Endothelial cell of umbilical vein (primary cell): ENCODE results near the gene RIN2. TPM values are rescaled to one million over a fixed set of nuclear protein-coding genes. Genes with fewer than 3 reads are reported as not detected.

ENCODE experiments used
- BruUV-seq: library from RNA; stranded (reverse); fragments of 400-500 nt; replicated peaks from 2 replicates; lab custom pipeline; 2021; lab: Mats Ljungman, UMichigan
- CTCF ChIA-PET: fragments of 300-600, 350-600 bp; sonication (Branson Sonifier 250); formaldehyde crosslinking; loops from one replicate; lab custom pipeline; 2021; ENCODE audit warnings: antibody characterized with exemption, inconsistent platforms; lab: Charles Lee
- POLR2A ChIA-PET: fragments of 300-600, 350-600 bp; sonication (Branson Sonifier 250); formaldehyde crosslinking; loops from one replicate; lab custom pipeline; 2021; ENCODE audit warnings: antibody characterized with exemption, inconsistent platforms; lab: Charles Lee
- DNase-seq: peaks from one replicate; pipeline ENCODE4 v3.0.0-alpha.2; 2011; ENCODE audit warnings: low read depth, low spot score
- FAIRE-seq: peaks from 2 replicates; lab custom pipeline; 2011; peaks lifted over from hg19 to GRCh38; lab: Jason Lieb, UNC
- H2AFZ ChIP-seq: 2 replicates; pipeline ENCODE4 v1.6.0; 2012; ENCODE audit warnings: low read depth, low read length, control low read depth, inconsistent platforms
- H3K27ac ChIP-seq: 2 replicates; pipeline ENCODE4 v1.5.1; 2011; ENCODE audit warnings: low read depth, mild to moderate bottlenecking, control low read depth, low read length, moderate library complexity; ENCODE audit not compliant: insufficient read depth
- H3K27me3 ChIP-seq, 2 experiments: 2 replicates each; pipeline versions ENCODE4 v1.6.0 to v1.6.1; 2011; ENCODE audit warnings: low read length in 2 of 2, mixed read lengths in 1 of 2; ENCODE audit not compliant: control insufficient read depth in 2 of 2, insufficient read depth in 2 of 2
- H3K36me3 ChIP-seq, 2 experiments: 2 replicates in 1 of 2; 3 replicates in 1 of 2; pipeline ENCODE4 v1.5.1; 2011; ENCODE audit warnings: low read length in 2 of 2, mild to moderate bottlenecking in 1 of 2, moderate library complexity in 1 of 2; ENCODE audit not compliant: control insufficient read depth in 2 of 2, insufficient read depth in 2 of 2; ENCODE audit errors: extremely low read depth in 1 of 2
- H3K4me1 ChIP-seq: 3 replicates; pipeline ENCODE4 v1.5.1; 2011; ENCODE audit warnings: mild to moderate bottlenecking, low read length; ENCODE audit not compliant: control insufficient read depth, insufficient read depth; ENCODE audit errors: extremely low read depth
- H3K4me2 ChIP-seq: 2 replicates; pipeline ENCODE4 v1.6.1; 2011; ENCODE audit warnings: low read length, control low read depth, mixed read lengths; ENCODE audit not compliant: insufficient read depth
- H3K4me3 ChIP-seq, 3 experiments: fragments of 200-600 bp in 1 of 3; sonication (generic), shearing (Covaris generic) in 1 of 3; replicated peaks in 1 of 3; 2 replicates each; pipeline ENCODE4 v1.5.1; 2011 to 2016; ENCODE audit warnings: control low read depth in 3 of 3, low read length in 3 of 3, mild to moderate bottlenecking in 2 of 3, inconsistent platforms in 1 of 3, low read depth in 1 of 3, moderate library complexity in 1 of 3; ENCODE audit not compliant: insufficient read depth in 1 of 3
- H3K79me2 ChIP-seq: 2 replicates; pipeline ENCODE4 v1.6.0; 2012; ENCODE audit warnings: low read length, inconsistent platforms; ENCODE audit not compliant: control insufficient read depth, insufficient read depth
- H3K9ac ChIP-seq: replicated peaks from 2 replicates; pipeline ENCODE3; 2011; ENCODE audit warnings: low read length, control low read depth; ENCODE audit not compliant: insufficient read depth; ENCODE audit errors: extremely low read depth
- H3K9me1 ChIP-seq: replicated peaks from 3 replicates; pipeline ENCODE4 v1.6.0; 2011; ENCODE audit warnings: mild to moderate bottlenecking, low read length; ENCODE audit not compliant: control insufficient read depth, insufficient read depth; ENCODE audit errors: extremely low read depth
- H3K9me3 ChIP-seq: replicated peaks from 2 replicates; pipeline ENCODE4 v1.5.1; 2012; ENCODE audit warnings: low read length, inconsistent platforms; ENCODE audit not compliant: control insufficient read depth, insufficient read depth
- H4K20me1 ChIP-seq: replicated peaks from 2 replicates; pipeline ENCODE3; 2011; ENCODE audit warnings: mild to moderate bottlenecking, low read length; ENCODE audit not compliant: control insufficient read depth, insufficient read depth; ENCODE audit errors: extremely low read depth
- EZH2 ChIP-seq: IDR thresholded peaks from 2 replicates; pipeline ENCODE4 v1.6.1; 2012; ENCODE audit warnings: borderline replicate concordance, low read depth, mild to moderate bottlenecking, moderate library complexity, low read length, inconsistent platforms; ENCODE audit not compliant: severe bottlenecking
- FOS ChIP-seq: IDR thresholded peaks from 2 replicates; pipeline ENCODE4 v1.6.1; 2011; ENCODE audit warnings: mild to moderate bottlenecking, low read length, moderate library complexity, borderline replicate concordance; ENCODE audit not compliant: insufficient read depth
- GATA2 ChIP-seq: IDR thresholded peaks from 2 replicates; pipeline ENCODE4 v1.7.0; 2011; ENCODE audit warnings: low read depth, mild to moderate bottlenecking, moderate library complexity, mixed read lengths, low read length; ENCODE audit not compliant: insufficient read length, insufficient read depth
- JUN ChIP-seq: IDR thresholded peaks from 2 replicates; pipeline ENCODE4 v1.6.1; 2011; ENCODE audit warnings: borderline replicate concordance, low read depth; ENCODE audit not compliant: insufficient read length, insufficient read depth
- MYC ChIP-seq: IDR thresholded peaks from one replicate; pipeline ENCODE4 v1.6.1; 2011; ENCODE audit warnings: mild to moderate bottlenecking, low read depth, low read length
- POLR2A ChIP-seq: IDR thresholded peaks from 2 replicates; pipeline ENCODE4 v1.6.1; 2012; ENCODE audit warnings: low read depth, mild to moderate bottlenecking, control low read depth, low read length
- POLR2AphosphoS5 ChIP-seq: IDR thresholded peaks from 2 replicates; pipeline ENCODE4 v1.6.1; 2012; ENCODE audit warnings: low read depth, mild to moderate bottlenecking, control low read depth, low read length, moderate library complexity; ENCODE audit not compliant: insufficient read depth
- dilution Hi-C: fragments of 300-500 bp; cut with MboI; formaldehyde crosslinking; loops from one replicate; pipeline ENCODE4 v1.15.0; 2019; ENCODE audit warnings: low sequenced_read_pairs; ENCODE audit not compliant: extremely low pct_ligation_motif_present
- intact Hi-C: fragments of 100-400 bp; cut with micrococcal nuclease; formaldehyde crosslinking; loops from one replicate; pipeline ENCODE4 v1.10.0; 2022
- polyA plus RNA-seq, 4 experiments: library from polyadenylated mRNA; depleted of rRNA in 3 of 4; stranded (reverse) in 3 of 4; unstranded in 1 of 4; fragments of >200 nt; gene quantifications; 2 replicates each; pipeline versions ENCODE4 v1.2.1 to v1.2.3, GENCODE V29; 2011 to 2012; ENCODE audit warnings: missing spikeins in 1 of 4
- total RNA-seq: library from RNA; stranded (reverse); gene quantifications from 2 replicates; pipeline ENCODE4 v1.2.3, GENCODE V29; 2021
- TF ChIP-seq, protein P1 (sequence below), 2 donors: IDR thresholded peaks; 1 replicate in 1 of 2; 2 replicates in 1 of 2; pipeline ENCODE4 v1.5.1; 2011; ENCODE audit warnings: low read length in 2 of 2, mild to moderate bottlenecking in 2 of 2, moderate library complexity in 2 of 2, control low read depth in 1 of 2, inconsistent platforms in 1 of 2, low read depth in 1 of 2; ENCODE audit not compliant: insufficient read depth in 1 of 2; ENCODE audit errors: extremely low read depth in 1 of 2
- TF ChIP-seq, protein P2 (sequence below): IDR thresholded peaks from 2 replicates; pipeline ENCODE4 v1.6.1; 2011; ENCODE audit not compliant: insufficient read depth, insufficient read length

Gene RIN2
- total and polyA plus RNA-seq, 2 donors (not counting 3 experiments of a cell fraction or from before 2014, with no cell fraction given): 22.6 to 119 TPM

DNA sequence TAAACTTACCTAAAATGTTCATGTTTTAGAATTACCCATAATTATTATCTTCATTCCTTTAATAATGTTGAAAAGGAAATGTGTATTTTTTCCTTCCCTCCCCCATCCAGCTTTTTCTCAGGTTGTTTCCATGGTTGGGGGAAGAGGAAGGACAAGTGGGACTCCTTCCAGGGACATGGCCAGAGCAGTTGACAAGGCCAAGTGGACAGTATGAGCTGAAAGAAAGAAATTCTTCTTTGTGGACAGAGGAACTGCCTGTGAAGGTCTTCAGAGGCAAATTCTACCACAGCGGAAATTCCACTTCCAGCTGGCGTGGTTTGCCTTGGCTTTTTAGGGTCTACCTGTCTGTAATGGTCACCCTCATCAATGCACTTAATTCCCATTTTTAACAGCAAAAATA, 33.8 kb downstream of the RIN2 start:
- TF ChIP-seq, protein P1, sequence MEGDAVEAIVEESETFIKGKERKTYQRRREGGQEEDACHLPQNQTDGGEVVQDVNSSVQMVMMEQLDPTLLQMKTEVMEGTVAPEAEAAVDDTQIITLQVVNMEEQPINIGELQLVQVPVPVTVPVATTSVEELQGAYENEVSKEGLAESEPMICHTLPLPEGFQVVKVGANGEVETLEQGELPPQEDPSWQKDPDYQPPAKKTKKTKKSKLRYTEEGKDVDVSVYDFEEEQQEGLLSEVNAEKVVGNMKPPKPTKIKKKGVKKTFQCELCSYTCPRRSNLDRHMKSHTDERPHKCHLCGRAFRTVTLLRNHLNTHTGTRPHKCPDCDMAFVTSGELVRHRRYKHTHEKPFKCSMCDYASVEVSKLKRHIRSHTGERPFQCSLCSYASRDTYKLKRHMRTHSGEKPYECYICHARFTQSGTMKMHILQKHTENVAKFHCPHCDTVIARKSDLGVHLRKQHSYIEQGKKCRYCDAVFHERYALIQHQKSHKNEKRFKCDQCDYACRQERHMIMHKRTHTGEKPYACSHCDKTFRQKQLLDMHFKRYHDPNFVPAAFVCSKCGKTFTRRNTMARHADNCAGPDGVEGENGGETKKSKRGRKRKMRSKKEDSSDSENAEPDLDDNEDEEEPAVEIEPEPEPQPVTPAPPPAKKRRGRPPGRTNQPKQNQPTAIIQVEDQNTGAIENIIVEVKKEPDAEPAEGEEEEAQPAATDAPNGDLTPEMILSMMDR (IDR thresholded peaks at IDR 0.05; ENCODE audit: extremely low read depth in 1 of 2, insufficient read depth in 1 of 2, low read depth in 1 of 2, low read length in 2 of 2): no peak
- TF ChIP-seq GATA2: no peak
- no peak for TF ChIP-seq POLR2AphosphoS5
- no peak for TF ChIP-seq JUN
- TF ChIP-seq POLR2A: no peak
- no peak for TF ChIP-seq FOS
- TF ChIP-seq MYC: no peak
- TF ChIP-seq, protein P2, sequence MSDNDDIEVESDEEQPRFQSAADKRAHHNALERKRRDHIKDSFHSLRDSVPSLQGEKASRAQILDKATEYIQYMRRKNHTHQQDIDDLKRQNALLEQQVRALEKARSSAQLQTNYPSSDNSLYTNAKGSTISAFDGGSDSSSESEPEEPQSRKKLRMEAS: no peak
- no peak for TF ChIP-seq EZH2
- Histone ChIP-seq H3K9me1 (no peaks in the 10 kb centered on the region), H3K36me3 (no peaks in the 10 kb centered on the region), H3K27me3 (no peaks in the 10 kb centered on the region), H3K79me2 (no peaks in the 10 kb centered on the region), H2AFZ (no peak overlapping the region), H3K4me2 (no peak overlapping the region), H3K4me3 (no peak overlapping the region), H4K20me1 (no peaks in the 10 kb centered on the region), H3K4me1 (peaks cover 5% of the 10 kb centered on the region), H3K9ac (no peak overlapping the region), H3K9me3 (no peaks in the 10 kb centered on the region), H3K27ac (no peak overlapping the region)
- DNase-seq: no peak
- BruUV-seq: no TSS peak
- POLR2A ChIA-PET: no interaction called here
- dilution Hi-C loops (no loop called here), intact Hi-C loops (no loop called here)
- FAIRE-seq: no peak
- CTCF ChIA-PET: no interaction called here
